ENCODE data around the gene ZNF497. TPM values are rescaled to one million over a fixed set of nuclear protein-coding genes. Genes with fewer than 3 reads are reported as not detected.

The ZNF497 gene
- total RNA-seq, 1 experiment from 2014 or later, result 1.7 TPM

DNA sequence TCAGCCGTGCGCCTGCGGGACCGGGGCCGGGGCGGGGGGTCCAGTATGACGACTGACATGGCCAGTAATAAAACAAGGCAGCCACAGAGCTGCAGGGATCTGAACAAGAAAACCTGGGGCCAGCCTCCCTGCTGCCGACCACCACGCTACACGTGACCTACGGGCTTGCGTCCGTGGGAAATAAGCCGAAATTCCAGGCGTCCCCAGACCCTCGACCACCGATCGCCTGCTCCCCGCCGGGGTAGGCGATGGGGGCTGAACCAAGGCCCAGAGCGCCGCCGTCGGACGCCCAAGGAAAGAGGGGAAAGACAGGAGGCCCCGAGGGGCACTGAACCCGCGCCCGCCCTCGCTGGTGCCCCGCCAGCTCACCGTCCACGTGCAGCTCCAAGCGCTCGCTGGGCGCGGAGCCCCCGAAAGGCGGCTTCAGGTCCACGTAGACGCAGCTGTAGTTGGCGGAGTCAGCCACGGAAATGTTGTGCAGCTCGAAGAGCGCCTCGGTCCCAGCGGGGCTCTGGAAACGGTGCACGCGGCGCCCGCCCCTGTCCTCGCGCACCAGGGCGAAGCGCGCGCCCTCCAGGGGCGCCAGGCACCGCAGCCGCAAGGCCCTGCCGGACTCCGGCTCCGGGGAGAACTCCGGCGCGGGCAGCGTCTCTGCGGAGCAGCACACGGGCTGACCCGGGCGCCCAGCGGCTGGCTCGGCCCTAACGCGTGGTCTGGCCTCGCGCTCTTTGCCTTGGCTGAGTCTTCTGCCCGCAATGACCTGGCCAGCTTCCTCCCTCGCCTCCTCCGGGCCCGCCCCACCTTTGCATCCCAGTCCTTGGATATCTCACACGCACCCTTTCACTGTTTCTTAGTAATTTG lies 12.3 kb downstream of the ZNF497 start (continued):
- TF ChIP-seq, protein P1, sequence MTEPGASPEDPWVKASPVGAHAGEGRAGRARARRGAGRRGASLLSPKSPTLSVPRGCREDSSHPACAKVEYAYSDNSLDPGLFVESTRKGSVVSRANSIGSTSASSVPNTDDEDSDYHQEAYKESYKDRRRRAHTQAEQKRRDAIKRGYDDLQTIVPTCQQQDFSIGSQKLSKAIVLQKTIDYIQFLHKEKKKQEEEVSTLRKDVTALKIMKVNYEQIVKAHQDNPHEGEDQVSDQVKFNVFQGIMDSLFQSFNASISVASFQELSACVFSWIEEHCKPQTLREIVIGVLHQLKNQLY (CRISPR knock-in tag; IDR thresholded peaks at IDR 0.05), result no peak
- no peak for TF ChIP-seq JAZF1 (CRISPR knock-in tag; IDR thresholded peaks at IDR 0.05)
- no peak for TF ChIP-seq GRHL2 (CRISPR knock-in tag; IDR thresholded peaks at IDR 0.05; ENCODE audit: insufficient replicate concordance, severe bottlenecking)
- TF ChIP-seq NFYB (CRISPR knock-in tag; conservative IDR thresholded peaks at IDR 0.05; ENCODE audit: low read depth), result no peak
- TF ChIP-seq, protein P2, sequence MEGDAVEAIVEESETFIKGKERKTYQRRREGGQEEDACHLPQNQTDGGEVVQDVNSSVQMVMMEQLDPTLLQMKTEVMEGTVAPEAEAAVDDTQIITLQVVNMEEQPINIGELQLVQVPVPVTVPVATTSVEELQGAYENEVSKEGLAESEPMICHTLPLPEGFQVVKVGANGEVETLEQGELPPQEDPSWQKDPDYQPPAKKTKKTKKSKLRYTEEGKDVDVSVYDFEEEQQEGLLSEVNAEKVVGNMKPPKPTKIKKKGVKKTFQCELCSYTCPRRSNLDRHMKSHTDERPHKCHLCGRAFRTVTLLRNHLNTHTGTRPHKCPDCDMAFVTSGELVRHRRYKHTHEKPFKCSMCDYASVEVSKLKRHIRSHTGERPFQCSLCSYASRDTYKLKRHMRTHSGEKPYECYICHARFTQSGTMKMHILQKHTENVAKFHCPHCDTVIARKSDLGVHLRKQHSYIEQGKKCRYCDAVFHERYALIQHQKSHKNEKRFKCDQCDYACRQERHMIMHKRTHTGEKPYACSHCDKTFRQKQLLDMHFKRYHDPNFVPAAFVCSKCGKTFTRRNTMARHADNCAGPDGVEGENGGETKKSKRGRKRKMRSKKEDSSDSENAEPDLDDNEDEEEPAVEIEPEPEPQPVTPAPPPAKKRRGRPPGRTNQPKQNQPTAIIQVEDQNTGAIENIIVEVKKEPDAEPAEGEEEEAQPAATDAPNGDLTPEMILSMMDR (IDR thresholded peaks at IDR 0.05), result no peak
- TF ChIP-seq, protein P3, sequence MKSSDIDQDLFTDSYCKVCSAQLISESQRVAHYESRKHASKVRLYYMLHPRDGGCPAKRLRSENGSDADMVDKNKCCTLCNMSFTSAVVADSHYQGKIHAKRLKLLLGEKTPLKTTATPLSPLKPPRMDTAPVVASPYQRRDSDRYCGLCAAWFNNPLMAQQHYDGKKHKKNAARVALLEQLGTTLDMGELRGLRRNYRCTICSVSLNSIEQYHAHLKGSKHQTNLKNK (CRISPR knock-in tag; IDR thresholded peaks at IDR 0.05), result no peak

DNA sequence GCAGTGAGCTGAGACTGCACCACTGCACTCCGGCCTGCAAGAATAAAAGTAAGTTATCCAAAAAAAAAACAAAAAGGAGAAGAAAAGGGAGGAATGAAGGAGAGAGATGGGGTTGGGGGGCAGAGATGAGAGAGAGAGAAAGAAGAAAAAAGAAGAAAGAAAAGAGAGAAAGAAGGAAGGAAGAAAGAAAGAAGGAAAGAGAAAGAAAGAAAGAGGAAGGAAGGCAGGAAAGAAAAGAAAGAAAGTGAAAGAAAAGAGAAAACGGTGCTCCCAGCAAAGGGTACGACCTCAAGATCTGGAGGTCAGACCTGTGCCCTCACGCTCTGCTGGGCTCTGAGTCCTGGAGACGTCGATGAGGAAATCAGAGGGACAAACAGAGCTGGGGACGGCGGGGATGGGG lies 13.0 kb downstream of the ZNF497 start:
- Mint-ChIP-seq H3K4me3 (no peak overlapping the region), H3K9me3 (no peaks in the 10 kb centered on the region), H3K36me3 (no peaks in the 10 kb centered on the region), H3K27ac (peak overlapping the region; percentile 19; the same call in 1 of the 2 replicates), H3K27me3 (ENCODE audit: low read depth) (peaks cover 51% of the 10 kb centered on the region), H3K4me1 (peaks cover 3% of the 10 kb centered on the region; the same call in 1 of the 2 replicates)
- no peak for DNase-seq (ENCODE audit: low spot score)
- no peak for ATAC-seq
- POLR2A ChIA-PET, result no interaction called here
- CTCF ChIA-PET, result interaction anchor here (1.5 kb wide), 1 partner anchor 11 kb away, joined by 6 read pairs; no protein-coding TSS in a partner anchor
- TF ChIP-seq, protein P4, sequence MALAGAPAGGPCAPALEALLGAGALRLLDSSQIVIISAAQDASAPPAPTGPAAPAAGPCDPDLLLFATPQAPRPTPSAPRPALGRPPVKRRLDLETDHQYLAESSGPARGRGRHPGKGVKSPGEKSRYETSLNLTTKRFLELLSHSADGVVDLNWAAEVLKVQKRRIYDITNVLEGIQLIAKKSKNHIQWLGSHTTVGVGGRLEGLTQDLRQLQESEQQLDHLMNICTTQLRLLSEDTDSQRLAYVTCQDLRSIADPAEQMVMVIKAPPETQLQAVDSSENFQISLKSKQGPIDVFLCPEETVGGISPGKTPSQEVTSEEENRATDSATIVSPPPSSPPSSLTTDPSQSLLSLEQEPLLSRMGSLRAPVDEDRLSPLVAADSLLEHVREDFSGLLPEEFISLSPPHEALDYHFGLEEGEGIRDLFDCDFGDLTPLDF (CRISPR knock-in tag; IDR thresholded peaks at IDR 0.05), result no peak
- TF ChIP-seq, protein P5, sequence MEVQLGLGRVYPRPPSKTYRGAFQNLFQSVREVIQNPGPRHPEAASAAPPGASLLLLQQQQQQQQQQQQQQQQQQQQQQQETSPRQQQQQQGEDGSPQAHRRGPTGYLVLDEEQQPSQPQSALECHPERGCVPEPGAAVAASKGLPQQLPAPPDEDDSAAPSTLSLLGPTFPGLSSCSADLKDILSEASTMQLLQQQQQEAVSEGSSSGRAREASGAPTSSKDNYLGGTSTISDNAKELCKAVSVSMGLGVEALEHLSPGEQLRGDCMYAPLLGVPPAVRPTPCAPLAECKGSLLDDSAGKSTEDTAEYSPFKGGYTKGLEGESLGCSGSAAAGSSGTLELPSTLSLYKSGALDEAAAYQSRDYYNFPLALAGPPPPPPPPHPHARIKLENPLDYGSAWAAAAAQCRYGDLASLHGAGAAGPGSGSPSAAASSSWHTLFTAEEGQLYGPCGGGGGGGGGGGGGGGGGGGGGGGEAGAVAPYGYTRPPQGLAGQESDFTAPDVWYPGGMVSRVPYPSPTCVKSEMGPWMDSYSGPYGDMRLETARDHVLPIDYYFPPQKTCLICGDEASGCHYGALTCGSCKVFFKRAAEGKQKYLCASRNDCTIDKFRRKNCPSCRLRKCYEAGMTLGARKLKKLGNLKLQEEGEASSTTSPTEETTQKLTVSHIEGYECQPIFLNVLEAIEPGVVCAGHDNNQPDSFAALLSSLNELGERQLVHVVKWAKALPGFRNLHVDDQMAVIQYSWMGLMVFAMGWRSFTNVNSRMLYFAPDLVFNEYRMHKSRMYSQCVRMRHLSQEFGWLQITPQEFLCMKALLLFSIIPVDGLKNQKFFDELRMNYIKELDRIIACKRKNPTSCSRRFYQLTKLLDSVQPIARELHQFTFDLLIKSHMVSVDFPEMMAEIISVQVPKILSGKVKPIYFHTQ (CRISPR knock-in tag; IDR thresholded peaks at IDR 0.05), result no peak
- no peak for TF ChIP-seq NR3C1 (CRISPR knock-in tag; conservative IDR thresholded peaks at IDR 0.05; ENCODE audit: low read depth)
- TF ChIP-seq, protein P6, sequence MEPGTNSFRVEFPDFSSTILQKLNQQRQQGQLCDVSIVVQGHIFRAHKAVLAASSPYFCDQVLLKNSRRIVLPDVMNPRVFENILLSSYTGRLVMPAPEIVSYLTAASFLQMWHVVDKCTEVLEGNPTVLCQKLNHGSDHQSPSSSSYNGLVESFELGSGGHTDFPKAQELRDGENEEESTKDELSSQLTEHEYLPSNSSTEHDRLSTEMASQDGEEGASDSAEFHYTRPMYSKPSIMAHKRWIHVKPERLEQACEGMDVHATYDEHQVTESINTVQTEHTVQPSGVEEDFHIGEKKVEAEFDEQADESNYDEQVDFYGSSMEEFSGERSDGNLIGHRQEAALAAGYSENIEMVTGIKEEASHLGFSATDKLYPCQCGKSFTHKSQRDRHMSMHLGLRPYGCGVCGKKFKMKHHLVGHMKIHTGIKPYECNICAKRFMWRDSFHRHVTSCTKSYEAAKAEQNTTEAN (CRISPR knock-in tag; IDR thresholded peaks at IDR 0.05), result no peak
- TF ChIP-seq ZNF121 (CRISPR knock-in tag; IDR thresholded peaks at IDR 0.05), result no peak
- no peak for TF ChIP-seq JAZF1 (CRISPR knock-in tag; IDR thresholded peaks at IDR 0.05)
- no peak for TF ChIP-seq ZNF416 (CRISPR knock-in tag; IDR thresholded peaks at IDR 0.05)
- TF ChIP-seq GRHL2 (CRISPR knock-in tag; IDR thresholded peaks at IDR 0.05; ENCODE audit: insufficient replicate concordance, severe bottlenecking), result no peak
- TF ChIP-seq, protein P7, sequence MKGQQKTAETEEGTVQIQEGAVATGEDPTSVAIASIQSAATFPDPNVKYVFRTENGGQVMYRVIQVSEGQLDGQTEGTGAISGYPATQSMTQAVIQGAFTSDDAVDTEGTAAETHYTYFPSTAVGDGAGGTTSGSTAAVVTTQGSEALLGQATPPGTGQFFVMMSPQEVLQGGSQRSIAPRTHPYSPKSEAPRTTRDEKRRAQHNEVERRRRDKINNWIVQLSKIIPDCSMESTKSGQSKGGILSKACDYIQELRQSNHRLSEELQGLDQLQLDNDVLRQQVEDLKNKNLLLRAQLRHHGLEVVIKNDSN (CRISPR knock-in tag; IDR thresholded peaks at IDR 0.05), result no peak
- TF ChIP-seq ELF4 (CRISPR knock-in tag; IDR thresholded peaks at IDR 0.05; ENCODE audit: low read depth), result no peak
- TF ChIP-seq ZBTB21 (CRISPR knock-in tag; IDR thresholded peaks at IDR 0.05; ENCODE audit: borderline replicate concordance), result no peak
- no peak for TF ChIP-seq SP1 (CRISPR knock-in tag; conservative IDR thresholded peaks at IDR 0.05)
- TF ChIP-seq, protein P8, sequence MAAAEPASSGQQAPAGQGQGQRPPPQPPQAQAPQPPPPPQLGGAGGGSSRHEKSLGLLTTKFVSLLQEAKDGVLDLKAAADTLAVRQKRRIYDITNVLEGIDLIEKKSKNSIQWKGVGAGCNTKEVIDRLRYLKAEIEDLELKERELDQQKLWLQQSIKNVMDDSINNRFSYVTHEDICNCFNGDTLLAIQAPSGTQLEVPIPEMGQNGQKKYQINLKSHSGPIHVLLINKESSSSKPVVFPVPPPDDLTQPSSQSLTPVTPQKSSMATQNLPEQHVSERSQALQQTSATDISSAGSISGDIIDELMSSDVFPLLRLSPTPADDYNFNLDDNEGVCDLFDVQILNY (CRISPR knock-in tag; IDR thresholded peaks at IDR 0.05), result no peak
- no peak for TF ChIP-seq ATF1 (CRISPR knock-in tag; IDR thresholded peaks at IDR 0.05)
- TF ChIP-seq, protein P9, sequence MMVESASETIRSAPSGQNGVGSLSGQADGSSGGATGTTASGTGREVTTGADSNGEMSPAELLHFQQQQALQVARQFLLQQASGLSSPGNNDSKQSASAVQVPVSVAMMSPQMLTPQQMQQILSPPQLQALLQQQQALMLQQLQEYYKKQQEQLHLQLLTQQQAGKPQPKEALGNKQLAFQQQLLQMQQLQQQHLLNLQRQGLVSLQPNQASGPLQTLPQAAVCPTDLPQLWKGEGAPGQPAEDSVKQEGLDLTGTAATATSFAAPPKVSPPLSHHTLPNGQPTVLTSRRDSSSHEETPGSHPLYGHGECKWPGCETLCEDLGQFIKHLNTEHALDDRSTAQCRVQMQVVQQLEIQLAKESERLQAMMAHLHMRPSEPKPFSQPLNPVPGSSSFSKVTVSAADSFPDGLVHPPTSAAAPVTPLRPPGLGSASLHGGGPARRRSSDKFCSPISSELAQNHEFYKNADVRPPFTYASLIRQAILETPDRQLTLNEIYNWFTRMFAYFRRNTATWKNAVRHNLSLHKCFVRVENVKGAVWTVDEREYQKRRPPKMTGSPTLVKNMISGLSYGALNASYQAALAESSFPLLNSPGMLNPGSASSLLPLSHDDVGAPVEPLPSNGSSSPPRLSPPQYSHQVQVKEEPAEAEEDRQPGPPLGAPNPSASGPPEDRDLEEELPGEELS (CRISPR knock-in tag; IDR thresholded peaks at IDR 0.05), result no peak
- no peak for TF ChIP-seq GTF2I (CRISPR knock-in tag; conservative IDR thresholded peaks at IDR 0.05)
- TF ChIP-seq ETV6 (CRISPR knock-in tag; IDR thresholded peaks at IDR 0.05), result no peak
- TF ChIP-seq ESRRA (CRISPR knock-in tag; IDR thresholded peaks at IDR 0.05; ENCODE audit: borderline replicate concordance), result no peak
- no peak for TF ChIP-seq CREB1 (CRISPR knock-in tag; IDR thresholded peaks at IDR 0.05)
